GM19395 (cell line): Measurements from ENCODE around the gene USP24.
"Not testable (repeated sequence)": the region's sequence is repeated elsewhere in the genome, so short reads cannot be mapped to it uniquely, and the experiment has no call there.

Experiments
- ATAC-seq: cut with Tn5 transposase; IDR thresholded peaks from one replicate; pipeline ENCODE4 v1.9.1; 2021; ENCODE audit warnings: mild to moderate bottlenecking, moderate library complexity; ENCODE audit not compliant: unreplicated experiment

USP24 gene

GRCh38 chr1:55040933-55041494, 174.2 kb downstream of the USP24 start:
- ATAC-seq, result no peak

- no peak for ATAC-seq
These were observed 174.9 kb downstream of the USP24 start for GRCh38 chr1:55040083-55040932.

- no peak for ATAC-seq
These were observed 175.7 kb downstream of the USP24 start, which contains the start of gene PCSK9 for GRCh38 chr1:55039342-55040082. TSS of gene PCSK9 (plus strand) at chr1:55039548. CDS start at chr1:55039838, 290 bp downstream.

GRCh38 chr1:55038974-55039341, 176.2 kb downstream of the USP24 start:
- no peak for ATAC-seq

- ATAC-seq, result no peak
These were observed 176.7 kb downstream of the USP24 start for GRCh38 chr1:55038552-55038838.

- no peak for ATAC-seq
These were observed 177.2 kb downstream of the USP24 start for GRCh38 chr1:55037733-55038551.

GRCh38 chr1:55035904-55036303, 179.3 kb downstream of the USP24 start:
- ATAC-seq, result no peak

- no peak for ATAC-seq
These were observed 180.6 kb downstream of the USP24 start for GRCh38 chr1:55034476-55035133.

GRCh38 chr1:55033265-55033614, 181.9 kb downstream of the USP24 start:
- no peak for ATAC-seq

GRCh38 chr1:55031098-55031497, 184.1 kb downstream of the USP24 start:
- ATAC-seq, result not testable (repeated sequence)

- ATAC-seq, result not testable (repeated sequence)
These were observed 188.5 kb downstream of the USP24 start for GRCh38 chr1:55026682-55027081.

- not testable (repeated sequence) for ATAC-seq
These were observed 191.0 kb downstream of the USP24 start for GRCh38 chr1:55024163-55024562.

- ATAC-seq, result peak; percentile 68
These were observed 193.1 kb downstream of the USP24 start for GRCh38 chr1:55021942-55022546.

- no peak for ATAC-seq
These were observed 196.8 kb downstream of the USP24 start for GRCh38 chr1:55018395-55018794.
